H9 (cell line): ENCODE results near the gene PPP1R7. TPM values are rescaled to one million over a fixed set of nuclear protein-coding genes. Genes with fewer than 3 reads are reported as not detected.

Experiments
- DNase-seq: peaks from one replicate; pipeline ENCODE4 v3.0.0-alpha.2; 2017
- H2AFZ ChIP-seq: one replicate; pipeline ENCODE4 v1.6.1; 2013; ENCODE audit warnings: mild to moderate bottlenecking, low read length, control low read depth, moderate library complexity
- H2AK5ac ChIP-seq: 2 replicates; pipeline ENCODE4 v1.6.1; 2013; ENCODE audit warnings: low read length, control low read depth, mixed read lengths; ENCODE audit not compliant: insufficient read length
- H2BK120ac ChIP-seq: one replicate; pipeline ENCODE4 v1.6.1; 2013; ENCODE audit warnings: low read depth, mild to moderate bottlenecking, low read length, control low read depth, inconsistent platforms; ENCODE audit not compliant: poor library complexity, severe bottlenecking
- H2BK12ac ChIP-seq: 2 replicates; pipeline ENCODE4 v1.6.1; 2013; ENCODE audit warnings: low read length, control low read depth, mixed read lengths, low read depth; ENCODE audit not compliant: insufficient read length
- H2BK15ac ChIP-seq: 2 replicates; pipeline ENCODE4 v1.6.1; 2013; ENCODE audit warnings: low read depth, low read length, control low read depth
- H2BK20ac ChIP-seq: one replicate; pipeline ENCODE4 v1.6.1; 2013; ENCODE audit warnings: low read depth, mild to moderate bottlenecking, low read length, control low read depth, inconsistent platforms; ENCODE audit not compliant: poor library complexity, severe bottlenecking
- H2BK5ac ChIP-seq: 2 replicates; pipeline ENCODE4 v1.6.1; 2013; ENCODE audit warnings: low read length, control low read depth, mixed read lengths; ENCODE audit not compliant: insufficient read length
- H3K14ac ChIP-seq: 2 replicates; pipeline ENCODE4 v1.6.1; 2013; ENCODE audit warnings: low read length, control low read depth; ENCODE audit not compliant: insufficient read depth
- H3K18ac ChIP-seq: 2 replicates; pipeline ENCODE4 v1.6.1; 2013; ENCODE audit warnings: low read depth, mild to moderate bottlenecking, mixed read lengths, low read length, control low read depth; ENCODE audit not compliant: insufficient read length
- H3K23ac ChIP-seq: 2 replicates; pipeline ENCODE4 v1.6.1; 2013; ENCODE audit warnings: low read length, control low read depth, mixed read lengths, low read depth; ENCODE audit not compliant: insufficient read length
- H3K23me2 ChIP-seq: 2 replicates; pipeline ENCODE4 v1.6.1; 2013; ENCODE audit warnings: low read depth, mild to moderate bottlenecking, mixed read lengths, low read length, control low read depth; ENCODE audit not compliant: insufficient read length, poor library complexity, severe bottlenecking
- H3K27ac ChIP-seq: 2 replicates; pipeline ENCODE4 v1.5.1; 2013; ENCODE audit warnings: low read length, control low read depth, mixed read lengths, low read depth; ENCODE audit not compliant: insufficient read length
- H3K27me3 ChIP-seq: 2 replicates; pipeline ENCODE4 v1.6.1; 2013; ENCODE audit warnings: low read length, control low read depth, inconsistent platforms; ENCODE audit not compliant: insufficient read depth
- H3K4ac ChIP-seq: 2 replicates; pipeline ENCODE4 v1.6.1; 2013; ENCODE audit warnings: low read depth, mild to moderate bottlenecking, control low read depth, inconsistent platforms, low read length, moderate library complexity
- H3K4me1 ChIP-seq: 2 replicates; pipeline ENCODE4 v1.6.1; 2013; ENCODE audit warnings: low read length, control low read depth, inconsistent platforms; ENCODE audit not compliant: insufficient read depth
- H3K4me2 ChIP-seq: 2 replicates; pipeline ENCODE4 v1.6.1; 2013; ENCODE audit warnings: low read length, control low read depth, mixed read lengths; ENCODE audit not compliant: insufficient read length, insufficient read depth
- H3K56ac ChIP-seq: 2 replicates; pipeline ENCODE4 v1.6.1; 2013; ENCODE audit warnings: low read depth, mild to moderate bottlenecking, mixed read lengths, low read length, control low read depth; ENCODE audit not compliant: insufficient read length
- H3K79me1 ChIP-seq: 2 replicates; pipeline ENCODE4 v1.6.1; 2013; ENCODE audit warnings: low read depth, mild to moderate bottlenecking, moderate library complexity, low read length, control low read depth, inconsistent platforms; ENCODE audit not compliant: insufficient read depth, poor library complexity, severe bottlenecking
- H3K79me2 ChIP-seq: 2 replicates; pipeline ENCODE4 v1.6.1; 2013; ENCODE audit warnings: low read length, control low read depth, inconsistent platforms; ENCODE audit not compliant: insufficient read depth
- H3K9ac ChIP-seq: 2 replicates; pipeline ENCODE4 v1.6.1; 2013; ENCODE audit warnings: low read length, control low read depth, mixed read lengths; ENCODE audit not compliant: insufficient read length; ENCODE audit errors: extremely low read depth
- H3K9me3 ChIP-seq: one replicate; pipeline ENCODE4 v1.6.1; 2013; ENCODE audit warnings: low read depth, low read length, inconsistent platforms; ENCODE audit not compliant: control insufficient read depth
- H3T11ph ChIP-seq: one replicate; pipeline ENCODE4 v1.6.1; 2013; ENCODE audit warnings: mild to moderate bottlenecking, low read length, control low read depth, inconsistent platforms
- H4K20me1 ChIP-seq: one replicate; pipeline ENCODE4 v1.6.1; 2013; ENCODE audit not compliant: control insufficient read depth, insufficient read length, insufficient read depth
- H4K5ac ChIP-seq: 2 replicates; pipeline ENCODE4 v1.6.1; 2013; ENCODE audit warnings: low read depth, mild to moderate bottlenecking, mixed read lengths, low read length, control low read depth; ENCODE audit not compliant: insufficient read length
- H4K8ac ChIP-seq: replicated peaks from 2 replicates; pipeline ENCODE4 v1.6.1; 2013; ENCODE audit warnings: low read length, control low read depth, mixed read lengths, low read depth; ENCODE audit not compliant: insufficient read length
- H4K91ac ChIP-seq: 2 replicates; pipeline ENCODE4 v1.6.1; 2013; ENCODE audit warnings: low read depth, mild to moderate bottlenecking, moderate library complexity, mixed read lengths, low read length, control low read depth; ENCODE audit not compliant: insufficient read length
- H3K27ac Mint-ChIP-seq, 3 experiments: 2 replicates in 2 of 3; 3 replicates in 1 of 3; pipeline ENCODE4 v1.8.0; 2020 to 2021; ENCODE audit warnings: mixed read lengths in 3 of 3, mild to moderate bottlenecking in 1 of 3, moderate library complexity in 1 of 3
- H3K27me3 Mint-ChIP-seq: 2 replicates; pipeline ENCODE4 v1.8.0; 2021; ENCODE audit warnings: low read depth, mild to moderate bottlenecking, moderate library complexity, mixed read lengths
- H3K36me3 Mint-ChIP-seq, 3 experiments: 2 replicates in 2 of 3; 3 replicates in 1 of 3; pipeline ENCODE4 v1.8.0; 2020 to 2021; ENCODE audit warnings: low read depth in 3 of 3, mixed read lengths in 3 of 3; ENCODE audit not compliant: insufficient read depth in 1 of 3
- H3K4me1 Mint-ChIP-seq, 2 experiments: 2 replicates each; pipeline ENCODE4 v1.8.0; 2020; ENCODE audit warnings: mixed read lengths in 2 of 2
- H3K4me3 Mint-ChIP-seq, 2 experiments: 2 replicates in 1 of 2; 3 replicates in 1 of 2; pipeline ENCODE4 v1.8.0; 2020 to 2021; ENCODE audit warnings: mild to moderate bottlenecking in 2 of 2, mixed read lengths in 2 of 2, moderate library complexity in 1 of 2
- H3K9me3 Mint-ChIP-seq, 2 experiments: 2 replicates in 1 of 2; 3 replicates in 1 of 2; pipeline ENCODE4 v1.8.0; 2020; ENCODE audit warnings: mild to moderate bottlenecking in 2 of 2, mixed read lengths in 2 of 2, moderate library complexity in 1 of 2
- CTCF ChIP-seq: fragments of 200-600 bp; sonication (generic); conservative IDR thresholded peaks from 3 replicates; pipeline ENCODE4 v1.8.0; 2021; ENCODE audit warnings: antibody characterized with exemption, mild to moderate bottlenecking
- WGBS: extraction: QIAGEN DNeasy Blood & Tissue Kit; methylation state at CpG from one replicate; pipeline ENCODE4 v1.1.7; 2013; ENCODE audit warnings: missing lambda C conversion rate, low lambda C conversion rate, mixed read lengths; ENCODE audit not compliant: insufficient read length; ENCODE audit errors: extremely low coverage; 5-methylcytosine and 5-hydroxymethylcytosine counted together
- total RNA-seq: library from RNA; stranded (reverse); gene quantifications from 2 replicates; pipeline ENCODE4 v1.2.1, GENCODE V29; 2021

The PPP1R7 gene
- total RNA-seq, 1 experiment from 2014 or later: 60.2 TPM

- H3K27ac Mint-ChIP-seq: no peak overlapping the region
Observed at GRCh38 chr2:241187101-241187917, 37.0 kb downstream of the PPP1R7 start.

More at GRCh38 chr2:241187101-241187917, 37.0 kb downstream of the PPP1R7 start:
- no peaks in the 10 kb centered on the region for H3K27me3 ChIP-seq
- no peak overlapping the region for H3K23ac ChIP-seq
- peaks cover 8 to 13% of the 10 kb centered on the region in 2 experiments for H3K4me1 Mint-ChIP-seq
- H3K79me1 ChIP-seq: no peaks in the 10 kb centered on the region
- no peaks in the 10 kb centered on the region for H3K4me1 ChIP-seq
- H3K9me3 Mint-ChIP-seq: no peaks in the 10 kb centered on the region
- H3K56ac ChIP-seq: no peak overlapping the region
- no peak overlapping the region for H4K5ac ChIP-seq
- H3K79me2 ChIP-seq: no peaks in the 10 kb centered on the region
- no peaks in the 10 kb centered on the region for H3K23me2 ChIP-seq
- H3K27ac ChIP-seq: no peak overlapping the region
- H3K18ac ChIP-seq: no peak overlapping the region
- H2BK20ac ChIP-seq: no peak overlapping the region
- H3K9ac ChIP-seq: no peak overlapping the region
- DNase-seq: no peak
- no peaks in the 10 kb centered on the region; the same call in 1 of the 2 replicates for H3K27me3 Mint-ChIP-seq
- H3K9me3 ChIP-seq: no peaks in the 10 kb centered on the region
- H3K36me3 Mint-ChIP-seq: peaks cover 0 to 2% (median 0%) of the 10 kb centered on the region in 3 experiments; a peak in 1 of 7 replicates
- H4K8ac ChIP-seq: no peak overlapping the region
- H3T11ph ChIP-seq: no peak overlapping the region
- TF ChIP-seq CTCF: no peak
- no peak overlapping the region for H2BK5ac ChIP-seq
- no peak overlapping the region for H3K4ac ChIP-seq
- H2AK5ac ChIP-seq: no peak overlapping the region
- no peak overlapping the region for H3K14ac ChIP-seq
- no CpG with 5 or more reads among the region's 14 CpGs for WGBS
- H4K91ac ChIP-seq: no peak overlapping the region
- no peak overlapping the region for H2BK15ac ChIP-seq
- H2AFZ ChIP-seq: no peak overlapping the region
- no peak overlapping the region for H2BK120ac ChIP-seq
- H3K4me2 ChIP-seq: no peak overlapping the region
- H2BK12ac ChIP-seq: no peak overlapping the region
- H4K20me1 ChIP-seq: no peaks in the 10 kb centered on the region
- no peak overlapping the region for H3K4me3 Mint-ChIP-seq
